HTERT RPE-1 (cell line): ENCODE data around the gene PIGQ.

Experiments used
- in situ Hi-C: fragments of 300-500 bp; cut with MboI; formaldehyde crosslinking; loops from 4 replicates; pipeline ENCODE4 v1.14.3; 2020; ENCODE audit warnings: low sequenced_read_pairs

The PIGQ gene

DNA sequence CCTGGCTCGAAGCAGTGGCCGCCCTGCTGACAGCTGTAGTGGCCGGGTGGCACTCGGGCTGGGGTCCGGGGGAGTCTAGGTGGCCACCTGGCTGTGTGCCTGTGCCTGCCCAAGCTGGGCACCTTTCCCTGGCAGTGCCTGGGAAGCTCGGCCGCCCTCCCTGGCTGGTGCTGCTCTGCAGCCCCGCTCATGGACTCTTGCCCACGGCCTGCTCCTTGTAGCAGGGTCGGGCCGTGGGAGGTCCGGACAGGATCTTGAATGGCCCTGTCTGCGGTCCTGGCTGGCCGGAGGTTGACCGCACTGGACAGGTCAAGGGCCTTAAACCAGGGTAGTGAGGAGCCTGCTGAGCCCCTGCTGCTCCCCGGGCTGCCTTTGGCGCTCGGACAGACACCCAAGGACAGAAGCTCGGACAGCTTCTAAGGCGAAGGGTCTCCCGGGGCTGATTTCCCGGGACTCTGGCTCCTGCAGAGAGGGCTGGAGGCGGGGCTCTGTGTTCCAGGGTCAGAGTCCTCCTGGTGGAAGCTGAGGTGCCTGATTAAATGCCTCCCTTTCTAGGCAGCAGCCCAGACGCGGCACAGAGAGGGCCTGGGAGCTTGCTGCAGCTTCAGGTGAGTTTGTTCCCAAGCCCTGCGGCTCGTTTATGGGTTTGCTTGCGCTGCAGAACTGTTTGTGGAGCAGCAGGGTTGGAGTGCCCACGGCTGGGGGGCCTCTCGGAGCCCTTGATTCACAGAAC lies 36.2 kb upstream of the PIGQ start:
- in situ Hi-C loops: no loop called here

DNA sequence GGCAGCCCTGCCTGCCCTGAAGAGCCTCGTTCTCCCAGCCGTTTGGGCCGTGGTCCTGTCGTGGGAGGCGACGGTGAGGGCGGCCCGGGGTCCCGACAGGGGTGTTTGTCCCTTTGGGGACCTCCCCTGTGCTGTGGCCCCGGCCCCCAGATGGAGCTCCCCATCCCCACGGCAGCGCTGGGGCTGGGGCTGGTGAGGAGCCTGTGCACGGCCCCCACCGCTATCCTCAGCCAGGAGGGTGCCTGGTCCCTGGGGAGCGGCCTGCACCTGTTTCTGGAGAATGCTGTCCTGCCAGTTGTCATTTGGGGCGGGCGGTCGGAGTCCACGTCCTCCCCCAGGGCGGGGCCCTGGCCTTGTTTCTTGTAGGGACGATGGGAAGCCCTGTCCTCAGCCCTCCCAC lies 35.6 kb upstream of the PIGQ start:
- in situ Hi-C loops: no loop called here

GRCh38 chr16:534856-535445 lies 34.8 kb upstream of the PIGQ start:
- in situ Hi-C loops: no loop called here

- in situ Hi-C loops: no loop called here
These were observed 34.0 kb upstream of the PIGQ start for GRCh38 chr16:535446-536405.

- in situ Hi-C loops: no loop called here
These were observed 33.0 kb upstream of the PIGQ start for GRCh38 chr16:536746-537145.

GRCh38 chr16:537415-538335 lies 32.1 kb upstream of the PIGQ start:
- in situ Hi-C loops: no loop called here

DNA sequence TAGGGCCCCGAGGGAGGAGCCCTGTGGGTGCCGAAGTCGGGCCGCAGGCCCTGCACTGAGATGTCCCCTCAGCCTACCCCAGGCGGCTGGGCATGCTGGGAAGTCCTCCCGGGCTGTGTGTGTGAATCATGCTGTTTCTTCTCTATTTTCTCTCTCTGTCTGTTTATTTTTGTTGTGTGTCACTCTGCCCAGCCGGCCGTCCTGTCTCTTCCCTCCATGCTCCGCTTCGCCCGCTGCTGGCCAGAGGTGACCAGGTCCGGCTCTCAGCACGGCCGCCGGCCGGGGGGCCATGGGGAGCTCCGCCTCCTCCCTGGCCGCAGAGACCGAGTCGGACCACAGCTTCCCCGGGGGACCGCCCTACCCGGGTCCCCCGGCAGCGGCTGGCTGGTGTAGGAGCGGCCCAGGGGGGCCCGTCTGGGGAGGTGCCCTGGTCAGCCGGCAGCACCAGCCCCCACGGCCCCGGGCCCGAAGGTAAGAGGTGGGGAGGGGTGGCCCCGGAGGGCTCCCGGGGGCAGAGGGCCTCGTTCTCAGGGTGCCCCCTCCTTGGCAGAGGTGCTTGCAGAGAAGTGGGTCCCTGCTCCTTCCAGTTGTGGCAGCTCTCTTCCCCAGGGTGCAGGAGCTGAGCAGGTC lies 29.8 kb upstream of the PIGQ start:
- in situ Hi-C loops: no loop called here

DNA sequence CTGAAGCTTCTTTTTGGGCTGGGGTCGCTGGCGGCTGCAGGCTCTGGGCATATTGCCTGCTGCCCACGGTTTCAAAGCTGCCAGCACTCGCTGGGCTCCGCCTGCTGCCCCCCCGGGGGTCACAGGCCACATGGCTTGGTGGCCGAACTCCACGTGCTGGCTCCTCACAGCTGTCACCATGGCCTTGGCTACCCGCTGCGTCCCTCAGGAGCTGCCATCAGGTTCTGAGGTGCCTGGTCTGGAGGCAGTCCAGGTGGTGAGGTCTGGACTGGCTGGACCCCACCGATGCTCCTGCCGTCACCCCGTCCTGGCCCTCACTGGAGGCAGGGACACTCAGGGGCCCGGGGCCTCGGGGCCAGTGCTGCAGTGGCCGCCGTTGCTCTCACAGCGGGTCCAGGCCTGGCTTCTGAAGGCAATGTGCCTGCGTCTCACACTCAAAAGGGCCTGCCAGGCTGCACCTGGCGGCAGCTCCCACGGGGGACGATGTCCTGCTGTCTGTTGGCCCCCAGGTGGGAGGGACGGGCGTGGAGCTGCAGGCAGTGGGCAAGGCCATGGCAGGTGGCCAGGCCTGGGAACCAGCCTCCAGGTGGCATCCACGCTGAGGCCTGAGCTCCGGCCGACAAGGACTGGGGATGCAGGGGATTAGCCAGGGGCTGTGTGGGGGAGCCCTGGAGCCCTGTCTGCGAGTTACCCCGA lies 29.0 kb upstream of the PIGQ start:
- in situ Hi-C loops: no loop called here

GRCh38 chr16:543301-544164 lies 26.2 kb upstream of the PIGQ start:
- in situ Hi-C loops: no loop called here

GRCh38 chr16:544517-544916 lies 25.3 kb upstream of the PIGQ start:
- in situ Hi-C loops: no loop called here

- in situ Hi-C loops: no loop called here
These were observed 22.6 kb upstream of the PIGQ start for GRCh38 chr16:546909-547770.

DNA sequence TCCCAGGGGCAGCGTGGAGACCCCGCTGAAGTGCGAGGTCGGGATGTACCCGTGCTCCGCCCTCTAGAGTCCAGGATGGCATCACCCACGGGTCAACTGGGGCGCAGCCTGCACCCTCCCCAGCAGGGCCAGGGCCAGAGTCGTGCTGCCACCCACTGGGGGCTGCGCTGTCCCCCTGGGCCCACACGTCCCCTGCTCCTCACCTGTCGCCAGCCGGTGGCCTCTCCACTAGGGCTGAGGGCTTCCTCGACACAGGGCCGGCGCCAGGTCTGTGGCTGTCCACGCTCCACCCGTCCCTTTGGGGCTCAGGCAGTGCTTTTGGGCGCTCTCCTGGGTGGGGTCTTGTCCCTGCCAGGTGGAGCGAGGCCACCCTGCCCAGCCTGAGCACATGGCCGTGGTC lies 21.2 kb upstream of the PIGQ start:
- in situ Hi-C loops: no loop called here

- in situ Hi-C loops: no loop called here
These were observed 20.1 kb upstream of the PIGQ start for GRCh38 chr16:549544-550263.

DNA sequence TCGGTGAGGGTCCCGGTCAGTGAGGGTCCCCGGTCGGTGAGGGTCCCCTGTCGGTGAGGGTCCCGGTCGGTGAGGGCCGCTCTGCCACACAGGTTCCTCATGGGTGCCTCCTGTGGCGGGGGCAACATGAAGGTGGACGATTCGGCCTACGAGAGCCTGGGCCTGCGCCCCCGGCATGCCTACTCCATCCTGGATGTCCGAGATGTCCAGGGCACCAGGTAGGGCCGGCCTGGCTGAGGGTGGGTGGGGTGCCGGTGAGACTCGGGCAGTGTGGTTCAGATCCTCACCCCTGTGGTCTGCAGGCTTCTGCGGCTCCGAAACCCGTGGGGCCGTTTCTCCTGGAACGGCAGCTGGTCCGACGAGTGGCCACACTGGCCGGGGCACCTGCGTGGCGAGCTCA lies 18.6 kb upstream of the PIGQ start:
- in situ Hi-C loops: no loop called here

DNA sequence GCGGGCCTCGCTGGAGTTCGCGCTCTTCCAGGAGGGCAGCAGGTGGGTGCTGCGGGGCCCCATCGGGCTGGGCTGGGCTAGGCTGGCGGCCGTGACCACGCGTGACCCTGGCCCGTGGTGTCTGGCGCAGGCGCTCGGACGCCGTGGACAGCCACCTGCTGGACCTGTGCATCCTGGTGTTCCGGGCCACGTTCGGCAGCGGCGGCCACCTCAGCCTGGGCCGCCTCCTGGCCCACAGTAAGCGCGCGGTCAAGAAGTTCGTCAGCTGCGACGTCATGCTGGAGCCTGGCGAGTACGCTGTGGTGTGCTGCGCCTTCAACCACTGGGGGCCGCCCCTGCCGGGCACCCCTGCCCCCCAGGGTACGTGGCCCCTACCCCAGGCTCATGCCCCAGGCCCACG lies 17.6 kb upstream of the PIGQ start:
- in situ Hi-C loops: no loop called here

- in situ Hi-C loops: no loop called here
These were observed 16.0 kb upstream of the PIGQ start for GRCh38 chr16:553601-554296.

DNA sequence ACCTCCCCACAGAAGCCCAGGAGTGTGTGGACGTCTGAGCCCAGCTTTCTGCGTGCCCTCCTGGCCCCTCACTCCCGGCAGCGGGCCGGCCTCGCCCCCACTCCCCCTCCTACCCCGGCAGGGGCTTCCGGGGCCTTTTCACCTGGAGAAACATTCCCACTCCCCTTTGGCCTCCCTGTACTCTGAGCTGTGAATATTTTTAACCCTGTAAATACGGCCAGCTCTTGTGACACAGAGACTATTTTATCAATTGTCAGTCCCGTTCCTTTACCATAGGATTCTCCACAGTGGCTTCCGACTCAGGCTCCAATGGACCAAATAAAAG lies 15.5 kb upstream of the PIGQ start:
- in situ Hi-C loops: no loop called here
